ENCODE data around the gene NATD1. TPM values are rescaled to one million over a fixed set of nuclear protein-coding genes. Genes with fewer than 3 reads are reported as not detected.
A peak's percentile ranks its signal among the peaks of the same experiment; 100 is the strongest.

Gene NATD1
- total RNA-seq, 1 donor from 2014 or later = 1.7 TPM

GRCh38 chr17:21258593-21258992 lies 5.4 kb upstream of the NATD1 start:
- no peak overlapping the region for H3K4me3 Mint-ChIP-seq
- POLR2A ChIA-PET = interaction anchor here (0.8 to 1.2 kb wide), 2 partner anchors 15 to 29 kb away, joined by 3 to 4 read pairs; no protein-coding TSS in a partner anchor
- ATAC-seq (ENCODE audit: low read depth) = no peak
- CTCF ChIA-PET = interaction anchor here (0.7 kb wide), 1 partner anchor 14 kb away, joined by 3 read pairs; no protein-coding TSS in a partner anchor
- H3K9me3 Mint-ChIP-seq = no peaks in the 10 kb centered on the region
- H3K4me1 Mint-ChIP-seq = peaks cover 9% of the 10 kb centered on the region
- no peak for TF ChIP-seq CTCF (IDR thresholded peaks at IDR 0.05)
- intact Hi-C loops (cut with micrococcal nuclease) = no loop called here
- H3K36me3 Mint-ChIP-seq (ENCODE audit: low read depth) = no peaks in the 10 kb centered on the region
- DNase-seq = no peak
- no peaks in the 10 kb centered on the region for H3K27me3 Mint-ChIP-seq
- no peak overlapping the region for H3K27ac Mint-ChIP-seq

GRCh38 chr17:21253646-21254441 lies 634 bp upstream of the NATD1 start:
- Mint-ChIP-seq H3K4me3 (peak overlapping the region; percentile 82), H3K36me3 (ENCODE audit: low read depth) (no peaks in the 10 kb centered on the region), H3K9me3 (no peaks in the 10 kb centered on the region), H3K27ac (peak overlapping the region; percentile 76), H3K4me1 (peaks cover 21% of the 10 kb centered on the region), H3K27me3 (no peaks in the 10 kb centered on the region)
- ATAC-seq (ENCODE audit: low read depth) (no peak), DNase-seq (no peak)
- CTCF ChIA-PET = no interaction called here
- intact Hi-C loops (cut with micrococcal nuclease) = loop anchor here (1.0 kb wide), 5 partner anchors 21 to 211 kb away; partner anchors contain the start of genes DHRS7B, TMEM11 and USP22
- POLR2A ChIA-PET = interaction anchor here (0.6 to 2.7 kb wide), 3 partner anchors 34 to 1008 kb away, joined by 4 to 10 read pairs (median 6); no protein-coding TSS in a partner anchor
- TF ChIP-seq CTCF (IDR thresholded peaks at IDR 0.05) = no peak

GRCh38 chr17:21252289-21252795 lies 868 bp downstream of the NATD1 start:
- intact Hi-C loops (cut with micrococcal nuclease) = no loop called here
- Mint-ChIP-seq H3K27me3 (no peaks in the 10 kb centered on the region), H3K27ac (peak overlapping the region; percentile 4), H3K4me3 (peak overlapping the region; percentile 76), H3K36me3 (ENCODE audit: low read depth) (no peaks in the 10 kb centered on the region), H3K4me1 (peaks cover 21% of the 10 kb centered on the region), H3K9me3 (no peaks in the 10 kb centered on the region)
- ATAC-seq (ENCODE audit: low read depth) = no peak
- CTCF ChIA-PET = no interaction called here
- no peak for TF ChIP-seq CTCF (IDR thresholded peaks at IDR 0.05)
- DNase-seq = no peak
- POLR2A ChIA-PET = interaction anchor here (0.6 to 2.7 kb wide), 5 partner anchors 35 to 217 kb away, joined by 3 to 10 read pairs (median 3); no protein-coding TSS in a partner anchor

GRCh38 chr17:21251337-21252010 lies 1.7 kb downstream of the NATD1 start:
- H3K9me3 Mint-ChIP-seq = no peaks in the 10 kb centered on the region
- no peak overlapping the region for H3K27ac Mint-ChIP-seq
- ChIA-PET CTCF (no interaction called here), POLR2A (interaction anchor here (0.6 kb wide), 1 partner anchor 24 kb away, joined by 3 read pairs; no protein-coding TSS in a partner anchor)
- no peaks in the 10 kb centered on the region for H3K27me3 Mint-ChIP-seq
- TF ChIP-seq CTCF (IDR thresholded peaks at IDR 0.05) = no peak
- DNase-seq (no peak), ATAC-seq (ENCODE audit: low read depth) (no peak)
- peak overlapping the region; percentile 7 for H3K4me3 Mint-ChIP-seq
- intact Hi-C loops (cut with micrococcal nuclease) = no loop called here
- no peaks in the 10 kb centered on the region for H3K36me3 Mint-ChIP-seq (ENCODE audit: low read depth)
- H3K4me1 Mint-ChIP-seq = peaks cover 21% of the 10 kb centered on the region

GRCh38 chr17:21250854-21251253 lies 2.4 kb downstream of the NATD1 start:
- no peak overlapping the region for H3K4me3 Mint-ChIP-seq
- no peaks in the 10 kb centered on the region for H3K27me3 Mint-ChIP-seq
- no peaks in the 10 kb centered on the region for H3K9me3 Mint-ChIP-seq
- no peaks in the 10 kb centered on the region for H3K36me3 Mint-ChIP-seq (ENCODE audit: low read depth)
- DNase-seq = no peak
- no peak overlapping the region for H3K27ac Mint-ChIP-seq
- CTCF ChIA-PET = no interaction called here
- no peak for TF ChIP-seq CTCF (IDR thresholded peaks at IDR 0.05)
- intact Hi-C loops (cut with micrococcal nuclease) = no loop called here
- no peak for ATAC-seq (ENCODE audit: low read depth)
- POLR2A ChIA-PET = no interaction called here
- H3K4me1 Mint-ChIP-seq = peaks cover 21% of the 10 kb centered on the region
